A549 (cell line): Measurements from ENCODE around the gene ST8SIA1. TPM values are rescaled to one million over a fixed set of nuclear protein-coding genes. Genes with fewer than 3 reads are reported as not detected.

Source experiments
- ATAC-seq, 2 experiments: fragments of 200-7000 bp in 1 of 2; fragments of >200 bp in 1 of 2; cut with Nextera tagmentation in 1 of 2; cut with Tn5 transposase in 1 of 2; 3 replicates each; pipeline versions ENCODE4 v1.8.0 to v1.9.1; 2018 to 2020; ENCODE audit warnings: mild to moderate bottlenecking in 1 of 2, moderate library complexity in 1 of 2
- CTCF ChIA-PET: fragments of 300-600 bp; sonication (Branson Sonifier 250); formaldehyde crosslinking; extraction: SDS; loops from one replicate; lab custom pipeline; 2021; ENCODE audit warnings: antibody characterized with exemption, inconsistent platforms; lab: Yijun Ruan, JAX
- POLR2A ChIA-PET: fragments of 350-600 bp; formaldehyde crosslinking; extraction: SDS; loops from one replicate; lab custom pipeline; 2021; ENCODE audit warnings: antibody characterized with exemption, inconsistent platforms; lab: Yijun Ruan, JAX
- DNase-seq, 2 experiments: peaks; one replicate each; pipeline versions ENCODE4 v3.0.0 to v3.0.0-alpha.2; 2011 to 2016; ENCODE audit warnings: low read depth in 1 of 2, low spot score in 1 of 2
- FAIRE-seq: peaks from 2 replicates; lab custom pipeline; 2011; peaks lifted over from hg19 to GRCh38; lab: Jason Lieb, UNC
- H3K27ac ChIP-seq, 2 experiments: fragments of >200 bp; sonication (Bioruptor Twin); formaldehyde crosslinking; 3 replicates each; pipeline ENCODE4 v1.5.1; 2016 to 2017
- H3K4me1 ChIP-seq: fragments of >200 bp; sonication (Bioruptor Twin); formaldehyde crosslinking; 3 replicates; pipeline ENCODE4 v1.6.1; 2016
- H3K4me2 ChIP-seq: fragments of >200 bp; sonication (Bioruptor Twin); formaldehyde crosslinking; 3 replicates; pipeline ENCODE4 v1.6.1; 2016
- H3K4me3 ChIP-seq: fragments of >200 bp; sonication (Bioruptor Twin); formaldehyde crosslinking; 3 replicates; pipeline ENCODE4 v1.5.1; 2016
- H3K9me3 ChIP-seq: fragments of >200 bp; sonication (Bioruptor Twin); formaldehyde crosslinking; 3 replicates; pipeline ENCODE4 v1.6.1; 2016
- ATOH8 ChIP-seq: fragments of 250-450 bp; sonication (Bioruptor Pico); IDR thresholded peaks from 2 replicates; pipeline ENCODE4 v1.5.0; 2020; ENCODE audit warnings: low read depth, mild to moderate bottlenecking, moderate library complexity
- CBX2 ChIP-seq: fragments of 200-600 bp; sonication (generic); IDR thresholded peaks from 2 replicates; pipeline ENCODE4 v1.6.1; 2016; ENCODE audit warnings: low read depth, mild to moderate bottlenecking, borderline replicate concordance
- CBX8 ChIP-seq: fragments of 200-600 bp; sonication (generic); IDR thresholded peaks from 2 replicates; pipeline ENCODE4 v1.6.1; 2016
- CHD4 ChIP-seq: fragments of 200-600 bp; sonication (generic); IDR thresholded peaks from 2 replicates; pipeline ENCODE4 v1.6.1; 2016; ENCODE audit warnings: antibody characterized with exemption, mild to moderate bottlenecking, borderline replicate concordance
- E2F6 ChIP-seq: IDR thresholded peaks from 2 replicates; pipeline ENCODE4 v1.6.1; 2012; ENCODE audit warnings: low read depth, borderline replicate concordance
- EHF ChIP-seq: fragments of 250-450 bp; sonication (Bioruptor Pico); IDR thresholded peaks from 2 replicates; pipeline ENCODE4 v1.5.0; 2020; ENCODE audit warnings: mild to moderate bottlenecking
- FOSB ChIP-seq: fragments of 250-450 bp; sonication (Bioruptor Pico); IDR thresholded peaks from 2 replicates; pipeline ENCODE4 v1.5.0; 2020; ENCODE audit warnings: mild to moderate bottlenecking, moderate library complexity
- GATA3 ChIP-seq: IDR thresholded peaks from 2 replicates; pipeline ENCODE4 v1.6.1; 2012; ENCODE audit warnings: borderline replicate concordance
- HES2 ChIP-seq: fragments of >200 bp; sonication (Bioruptor Twin); formaldehyde crosslinking; IDR thresholded peaks from 2 replicates; pipeline ENCODE4 v1.6.1; 2016
- HOXB5 ChIP-seq: fragments of 250-450 bp; sonication (Bioruptor Pico); IDR thresholded peaks from 2 replicates; pipeline ENCODE4 v1.5.0; 2020; ENCODE audit warnings: mild to moderate bottlenecking, moderate library complexity
- JUNB ChIP-seq: fragments of >200 bp; sonication (Bioruptor Twin); formaldehyde crosslinking; IDR thresholded peaks from 2 replicates; pipeline ENCODE4 v1.6.1; 2016
- MYC ChIP-seq: IDR thresholded peaks from 2 replicates; pipeline ENCODE4 v1.6.1; 2012; ENCODE audit warnings: mild to moderate bottlenecking, inconsistent platforms, low read length, improper control_type of control experiment, borderline replicate concordance
- NR3C1 ChIP-seq: fragments of >200 bp; sonication (Bioruptor Twin); formaldehyde crosslinking; IDR thresholded peaks from 3 replicates; pipeline ENCODE4 v1.6.1; 2017
- PBX3 ChIP-seq: IDR thresholded peaks from 2 replicates; pipeline ENCODE4 v1.6.1; 2012
- RAD21 ChIP-seq, 2 experiments: fragments of >200 bp in 1 of 2; sonication (Bioruptor Twin) in 1 of 2; formaldehyde crosslinking in 1 of 2; IDR thresholded peaks in 1 of 2; conservative IDR thresholded peaks in 1 of 2; 2 replicates in 1 of 2; 3 replicates in 1 of 2; pipeline ENCODE4 v1.6.1; 2012 to 2018; ENCODE audit warnings: inconsistent platforms in 1 of 2
- REST ChIP-seq: fragments of 200-600 bp; sonication (generic); IDR thresholded peaks from 2 replicates; pipeline ENCODE4 v1.6.1; 2016; ENCODE audit warnings: antibody characterized with exemption, mild to moderate bottlenecking, moderate library complexity
- TFCP2L1 ChIP-seq: fragments of 250-450 bp; sonication (Bioruptor Pico); IDR thresholded peaks from 2 replicates; pipeline ENCODE4 v1.5.0; 2021; ENCODE audit warnings: mild to moderate bottlenecking
- USF2 ChIP-seq: fragments of 450-650 bp; IDR thresholded peaks from 2 replicates; pipeline ENCODE4 v1.6.1; 2014; ENCODE audit warnings: antibody characterized with exemption
- ZC3H11A ChIP-seq: fragments of 450-650 bp; IDR thresholded peaks from 2 replicates; pipeline ENCODE4 v1.6.1; 2014; ENCODE audit warnings: antibody characterized with exemption, mild to moderate bottlenecking
- ZNF302 ChIP-seq: fragments of 250-450 bp; sonication (Bioruptor Pico); IDR thresholded peaks from 2 replicates; pipeline ENCODE4 v1.9.0; 2021; ENCODE audit warnings: inconsistent platforms, mild to moderate bottlenecking, moderate library complexity
- WGBS: methylation state at CpG from one replicate; pipeline ENCODE4 v1.1.6; 2017; ENCODE audit errors: missing lambda C conversion rate; 5-methylcytosine and 5-hydroxymethylcytosine counted together
- polyA plus RNA-seq, 4 experiments: library from polyadenylated mRNA; depleted of rRNA in 3 of 4; stranded (reverse); fragments of >200 nt; fragmentation: RNase III in 1 of 4; extraction: RNeasy Plus Mini Kit Qiagen cat#74134 plus additional on column Dnase treatment in 1 of 4; gene quantifications; 2 replicates in 3 of 4; 3 replicates in 1 of 4; pipeline ENCODE4 v1.2.3, GENCODE V29; 2011 to 2017

The ST8SIA1 gene
- polyA plus RNA-seq, 2 of the 4 experiments (the other 2 are of a cell fraction) = 0.41 to 1.1 TPM

GRCh38 chr12:22287776-22288621 is 46.5 kb downstream of the ST8SIA1 start:
- DNase-seq (no peak), FAIRE-seq (no peak), ATAC-seq (no peak; a peak in 1 of 6 replicates)
- Histone ChIP-seq H3K4me1 (peaks cover 7% of the 10 kb centered on the region; the same call in 2 of the 3 replicates), H3K4me3 (no peak overlapping the region), H3K27ac (no peak overlapping the region), H3K4me2 (no peak overlapping the region), H3K9me3 (no peaks in the 10 kb centered on the region)
- ChIA-PET CTCF (interaction anchor here (0.7 to 1.6 kb wide), 3 partner anchors 106 to 205 kb away, joined by 3 to 5 read pairs (median 3); no protein-coding TSS in a partner anchor), POLR2A (interaction anchor here (1.4 kb wide), 1 partner anchor 13 kb away, joined by 4 read pairs; no protein-coding TSS in a partner anchor)
- no peak for TF ChIP-seq JUNB
- no peak for TF ChIP-seq MYC
- no peak for TF ChIP-seq USF2
- no peak for TF ChIP-seq ZNF302 (CRISPR knock-in tag)
- no peak for TF ChIP-seq ATOH8 (CRISPR knock-in tag)
- TF ChIP-seq HES2 = no peak
- no peak for TF ChIP-seq RAD21 (conservative IDR thresholded peaks at IDR 0.05 in 1 of 2, IDR thresholded peaks at IDR 0.05 in 1 of 2)
- no peak for TF ChIP-seq CBX2
- TF ChIP-seq FOSB (CRISPR knock-in tag) = no peak
- no peak for TF ChIP-seq EHF (CRISPR knock-in tag)
- TF ChIP-seq NR3C1 = no peak
- TF ChIP-seq CBX8 = no peak
- TF ChIP-seq TFCP2L1 (CRISPR knock-in tag) = no peak
- no peak for TF ChIP-seq GATA3
- TF ChIP-seq REST = no peak
- no peak for TF ChIP-seq ZC3H11A
- no peak for TF ChIP-seq CHD4
- TF ChIP-seq E2F6 = no peak
- no peak for TF ChIP-seq HOXB5 (CRISPR knock-in tag)
- no peak for TF ChIP-seq PBX3
- 44% methylated on average over 11 of the region's 11 CpGs for WGBS
